PC-3 (cell line): Measurements from ENCODE around the gene ORM2. TPM values are rescaled to one million over a fixed set of nuclear protein-coding genes. Genes with fewer than 3 reads are reported as not detected.
"Not testable (repeated sequence)": the region's sequence is repeated elsewhere in the genome, so short reads cannot be mapped to it uniquely, and the experiment has no call there.

Source experiments
- ATAC-seq: fragments of 200-7000 bp; cut with Tn5 transposase; 2 replicates; pipeline ENCODE4 v1.9.1; 2020; ENCODE audit warnings: mild to moderate bottlenecking, moderate library complexity
- BruUV-seq: library from RNA; stranded (reverse); fragments of 400-500 nt; replicated peaks from 2 replicates; lab custom pipeline; 2021; lab: Mats Ljungman, UMichigan
- CTCF ChIA-PET: fragments of 300-600 bp; sonication (Branson Sonifier 250); formaldehyde crosslinking; loops from one replicate; lab custom pipeline; 2022; ENCODE audit warnings: antibody characterized with exemption; lab: Charles Lee
- POLR2A ChIA-PET: fragments of 300-600 bp; sonication (Branson Sonifier 250); formaldehyde crosslinking; loops from one replicate; lab custom pipeline; 2022; ENCODE audit warnings: antibody characterized with exemption; ENCODE audit not compliant: unreplicated experiment; lab: Charles Lee
- DNase-seq: peaks from one replicate; pipeline ENCODE4 v3.0.0-alpha.2; 2015
- H2AFZ ChIP-seq: fragments of 300-600 bp; sonication (generic); 2 replicates; pipeline ENCODE4 v1.6.0; 2016; ENCODE audit warnings: antibody characterized with exemption, low read length
- H3F3A ChIP-seq: fragments of 300-600 bp; sonication (generic); one replicate; pipeline ENCODE4 v1.6.0; 2017; ENCODE audit warnings: antibody characterized with exemption, low read length, control low read depth, mild to moderate bottlenecking; ENCODE audit not compliant: unreplicated experiment
- H3K27ac ChIP-seq: fragments of 300-600 bp; sonication (generic); 2 replicates; pipeline ENCODE4 v1.5.1; 2016; ENCODE audit warnings: mild to moderate bottlenecking, low read length
- H3K27me3 ChIP-seq: fragments of 300-600 bp; sonication (generic); 2 replicates; pipeline ENCODE4 v1.6.1; 2016; ENCODE audit warnings: low read length, mixed read lengths
- H3K36me3 ChIP-seq: fragments of 300-600 bp; sonication (generic); 2 replicates; pipeline ENCODE4 v1.6.1; 2016; ENCODE audit warnings: low read depth, mixed run types, low read length, mixed read lengths
- H3K4me1 ChIP-seq: fragments of 300-600 bp; sonication (generic); 2 replicates; pipeline ENCODE4 v1.5.1; 2016; ENCODE audit warnings: low read length; ENCODE audit not compliant: insufficient read depth
- H3K4me2 ChIP-seq: fragments of 300-600 bp; sonication (generic); 2 replicates; pipeline ENCODE4 v1.6.0; 2016; ENCODE audit warnings: low read length
- H3K4me3 ChIP-seq: fragments of 300-600 bp; sonication (generic); 2 replicates; pipeline ENCODE4 v1.5.1; 2016; ENCODE audit warnings: mild to moderate bottlenecking, low read length, mixed read lengths
- H3K79me2 ChIP-seq: fragments of 300-600 bp; sonication (generic); 2 replicates; pipeline ENCODE4 v1.6.1; 2017; ENCODE audit warnings: low read length, mixed read lengths
- H3K9ac ChIP-seq: fragments of 300-600 bp; sonication (generic); 2 replicates; pipeline ENCODE4 v1.6.0; 2016; ENCODE audit warnings: mild to moderate bottlenecking, low read length
- H3K9me2 ChIP-seq: fragments of 300-600 bp; sonication (generic); replicated peaks from 2 replicates; pipeline ENCODE4 v1.6.1; 2016; ENCODE audit warnings: mixed run types, low read length, mixed read lengths
- H3K9me3 ChIP-seq: fragments of 300-600 bp; sonication (generic); 2 replicates; pipeline ENCODE4 v1.6.1; 2016; ENCODE audit warnings: low read length, mixed read lengths
- H4K20me1 ChIP-seq: fragments of 300-600 bp; sonication (generic); 2 replicates; pipeline ENCODE4 v1.6.1; 2016; ENCODE audit warnings: low read length, mixed read lengths
- EZH2 ChIP-seq: fragments of 300-600 bp; sonication (generic); IDR thresholded peaks from one replicate; pipeline ENCODE4 v1.6.1; 2017; ENCODE audit warnings: antibody characterized with exemption, mild to moderate bottlenecking, low read length; ENCODE audit not compliant: unreplicated experiment
- EZH2phosphoT487 ChIP-seq: fragments of 300-600 bp; sonication (generic); IDR thresholded peaks from 2 replicates; pipeline ENCODE4 v1.6.1; 2018; ENCODE audit warnings: mild to moderate bottlenecking, antibody characterized with exemption, low read length, borderline replicate concordance
- intact Hi-C: fragments of 100-400 bp; cut with micrococcal nuclease; formaldehyde crosslinking; loops from 2 replicates; pipeline ENCODE4 v1.9.0; 2023
- total RNA-seq: library from RNA; depleted of rRNA; stranded (reverse); fragments of >200 nt; gene quantifications from 2 replicates; pipeline ENCODE4 v1.2.3, GENCODE V29; 2014
- TF ChIP-seq, protein P1 (sequence below): fragments of 300-600 bp; sonication (generic); conservative IDR thresholded peaks from 2 replicates; pipeline ENCODE4 v1.5.1; 2017; ENCODE audit warnings: antibody characterized with exemption, low read depth, mild to moderate bottlenecking, low read length

Gene ORM2
- total RNA-seq, 1 experiment from 2014 or later = not detected

GRCh38 chr9:114321759-114322158 lies 7.9 kb upstream of the ORM2 start:
- TF ChIP-seq EZH2phosphoT487 = no peak
- TF ChIP-seq, protein P1, sequence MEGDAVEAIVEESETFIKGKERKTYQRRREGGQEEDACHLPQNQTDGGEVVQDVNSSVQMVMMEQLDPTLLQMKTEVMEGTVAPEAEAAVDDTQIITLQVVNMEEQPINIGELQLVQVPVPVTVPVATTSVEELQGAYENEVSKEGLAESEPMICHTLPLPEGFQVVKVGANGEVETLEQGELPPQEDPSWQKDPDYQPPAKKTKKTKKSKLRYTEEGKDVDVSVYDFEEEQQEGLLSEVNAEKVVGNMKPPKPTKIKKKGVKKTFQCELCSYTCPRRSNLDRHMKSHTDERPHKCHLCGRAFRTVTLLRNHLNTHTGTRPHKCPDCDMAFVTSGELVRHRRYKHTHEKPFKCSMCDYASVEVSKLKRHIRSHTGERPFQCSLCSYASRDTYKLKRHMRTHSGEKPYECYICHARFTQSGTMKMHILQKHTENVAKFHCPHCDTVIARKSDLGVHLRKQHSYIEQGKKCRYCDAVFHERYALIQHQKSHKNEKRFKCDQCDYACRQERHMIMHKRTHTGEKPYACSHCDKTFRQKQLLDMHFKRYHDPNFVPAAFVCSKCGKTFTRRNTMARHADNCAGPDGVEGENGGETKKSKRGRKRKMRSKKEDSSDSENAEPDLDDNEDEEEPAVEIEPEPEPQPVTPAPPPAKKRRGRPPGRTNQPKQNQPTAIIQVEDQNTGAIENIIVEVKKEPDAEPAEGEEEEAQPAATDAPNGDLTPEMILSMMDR = no peak
- no peak for TF ChIP-seq EZH2
- no peak for DNase-seq
- ChIA-PET POLR2A (no interaction called here), CTCF (no interaction called here)
- Histone ChIP-seq H3K4me2 (no peak overlapping the region), H3K27ac (no peak overlapping the region), H3K27me3 (no peaks in the 10 kb centered on the region), H3K9me2 (no peaks in the 10 kb centered on the region), H3K9me3 (no peaks in the 10 kb centered on the region), H3K36me3 (no peaks in the 10 kb centered on the region), H2AFZ (no peak overlapping the region), H3K4me1 (no peaks in the 10 kb centered on the region), H3K9ac (no peak overlapping the region), H4K20me1 (no peaks in the 10 kb centered on the region), H3F3A (no peaks in the 10 kb centered on the region), H3K4me3 (no peak overlapping the region), H3K79me2 (no peaks in the 10 kb centered on the region)
- intact Hi-C loops = no loop called here
- ATAC-seq = no peak
- no TSS peak for BruUV-seq

DNA sequence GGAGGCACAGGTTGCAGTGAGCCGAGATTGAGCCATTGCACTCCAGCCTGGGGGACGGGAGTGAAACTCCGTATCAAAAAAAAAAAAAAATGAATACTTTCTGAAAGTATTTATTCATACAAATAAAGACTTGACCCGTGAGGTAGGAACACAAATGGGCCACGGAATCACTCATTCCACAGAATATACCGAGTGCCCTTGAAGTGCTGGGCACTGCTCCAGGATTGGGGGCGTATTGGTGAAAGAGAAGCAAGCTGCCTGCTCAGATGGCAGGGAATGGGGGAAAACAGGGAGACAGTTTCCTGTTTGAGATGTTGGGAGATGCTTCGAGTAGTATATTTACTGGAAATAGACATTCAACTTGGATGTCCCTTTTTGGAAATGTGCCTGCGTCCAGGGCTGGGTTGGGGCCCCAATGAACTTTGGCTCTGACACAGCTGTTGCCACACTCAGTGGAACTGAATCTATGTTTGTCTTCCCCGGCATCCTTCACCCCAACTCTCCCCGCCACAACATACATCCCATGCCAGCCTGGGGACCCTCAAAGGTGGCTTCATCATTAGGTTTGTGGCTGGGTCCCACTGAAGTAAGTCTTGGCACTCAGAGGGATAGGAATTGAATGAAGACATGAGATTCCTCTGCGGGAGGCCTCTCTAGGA lies 7.4 kb upstream of the ORM2 start:
- H3K4me2 ChIP-seq, H3K4me3 ChIP-seq, H3K4me1 ChIP-seq, CTCF ChIA-PET, H3K9me3 ChIP-seq, H3K36me3 ChIP-seq, DNase-seq, BruUV-seq, H3K27ac ChIP-seq, H3K9ac ChIP-seq, H3K79me2 ChIP-seq, H3F3A ChIP-seq, H2AFZ ChIP-seq, H3K9me2 ChIP-seq, intact Hi-C loops, ATAC-seq, H4K20me1 ChIP-seq, POLR2A ChIA-PET, H3K27me3 ChIP-seq: not testable (repeated sequence)

GRCh38 chr9:114322831-114323531 lies 6.7 kb upstream of the ORM2 start, which contains the start of gene ORM1:
ORM1 (plus strand) TSS chr9:114323098; CDS start chr9:114323134, 36 bp downstream.
- H3K4me3 ChIP-seq, H3K4me2 ChIP-seq, ATAC-seq, H3K9me2 ChIP-seq, POLR2A ChIA-PET, H3K9ac ChIP-seq, H3K36me3 ChIP-seq, H3K27me3 ChIP-seq, H3K27ac ChIP-seq, H3K9me3 ChIP-seq, H3K4me1 ChIP-seq, DNase-seq, CTCF ChIA-PET, intact Hi-C loops, H4K20me1 ChIP-seq, H3F3A ChIP-seq, BruUV-seq, H2AFZ ChIP-seq, H3K79me2 ChIP-seq: not testable (repeated sequence)

DNA sequence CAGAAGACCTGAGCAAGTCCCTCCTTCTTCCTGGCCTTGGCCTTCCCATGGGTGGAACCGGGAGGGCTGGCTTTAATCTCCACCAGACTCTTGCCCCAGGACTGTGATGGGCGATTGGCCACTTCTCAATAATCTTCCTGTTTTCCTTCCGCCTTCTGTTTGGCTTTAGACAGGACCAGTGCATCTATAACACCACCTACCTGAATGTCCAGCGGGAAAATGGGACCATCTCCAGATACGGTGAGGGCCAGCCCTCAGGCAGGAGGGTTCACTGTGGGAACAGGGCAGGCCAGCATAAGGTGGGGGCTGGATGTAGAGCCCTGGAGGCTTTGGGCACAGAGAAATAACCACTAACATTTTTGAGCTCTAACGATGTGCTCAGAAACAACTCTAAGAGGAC lies 5.8 kb upstream of the ORM2 start:
- H2AFZ ChIP-seq, H3K27ac ChIP-seq, H3K9me3 ChIP-seq, intact Hi-C loops, DNase-seq, H3K27me3 ChIP-seq, H3K4me3 ChIP-seq, BruUV-seq, ATAC-seq, H3K36me3 ChIP-seq, H3K4me2 ChIP-seq, H4K20me1 ChIP-seq, H3K4me1 ChIP-seq, H3K9ac ChIP-seq, H3K9me2 ChIP-seq, POLR2A ChIA-PET, H3F3A ChIP-seq, H3K79me2 ChIP-seq, CTCF ChIA-PET: not testable (repeated sequence)
